ENCODE measurements around the gene SMARCAL1. TPM values are rescaled to one million over a fixed set of nuclear protein-coding genes. Genes with fewer than 3 reads are reported as not detected.

Gene SMARCAL1
- total RNA-seq, 1 donor from 2014 or later: 23.6 TPM

- H3K36me3 Mint-ChIP-seq (ENCODE audit: unreplicated experiment): peaks cover 77% of the 10 kb centered on the region
- no peaks in the 10 kb centered on the region for H3K27me3 Mint-ChIP-seq (ENCODE audit: unreplicated experiment)
- TF ChIP-seq CTCF (IDR thresholded peaks at IDR 0.05): no peak
- H3K27ac Mint-ChIP-seq (ENCODE audit: unreplicated experiment): no peak overlapping the region
- no peak overlapping the region for H3K4me3 Mint-ChIP-seq (ENCODE audit: unreplicated experiment)
- DNase-seq (ENCODE audit: extremely low spot score, unreplicated experiment): no peak
- peaks cover 5% of the 10 kb centered on the region for H3K9me3 Mint-ChIP-seq (ENCODE audit: unreplicated experiment)
- peaks cover 1% of the 10 kb centered on the region for H3K4me1 Mint-ChIP-seq (ENCODE audit: unreplicated experiment)
These were observed 36.5 kb downstream of the SMARCAL1 start for GRCh38 chr2:216448829-216449228.

GRCh38 chr2:216450346-216450745 lies 38.1 kb downstream of the SMARCAL1 start:
- TF ChIP-seq CTCF (IDR thresholded peaks at IDR 0.05): no peak
- Mint-ChIP-seq H3K9me3 (ENCODE audit: unreplicated experiment) (peaks cover 5% of the 10 kb centered on the region), H3K4me1 (ENCODE audit: unreplicated experiment) (no peaks in the 10 kb centered on the region), H3K27ac (ENCODE audit: unreplicated experiment) (no peak overlapping the region), H3K36me3 (ENCODE audit: unreplicated experiment) (peaks cover 84% of the 10 kb centered on the region), H3K27me3 (ENCODE audit: unreplicated experiment) (no peaks in the 10 kb centered on the region), H3K4me3 (ENCODE audit: unreplicated experiment) (no peak overlapping the region)
- DNase-seq (ENCODE audit: extremely low spot score, unreplicated experiment): no peak

GRCh38 chr2:216450784-216451183 lies 38.5 kb downstream of the SMARCAL1 start:
- Mint-ChIP-seq H3K27me3 (ENCODE audit: unreplicated experiment) (no peaks in the 10 kb centered on the region), H3K27ac (ENCODE audit: unreplicated experiment) (no peak overlapping the region), H3K36me3 (ENCODE audit: unreplicated experiment) (peaks cover 86% of the 10 kb centered on the region), H3K4me3 (ENCODE audit: unreplicated experiment) (no peak overlapping the region), H3K4me1 (ENCODE audit: unreplicated experiment) (no peaks in the 10 kb centered on the region), H3K9me3 (ENCODE audit: unreplicated experiment) (peaks cover 5% of the 10 kb centered on the region)
- DNase-seq (ENCODE audit: extremely low spot score, unreplicated experiment): no peak
- TF ChIP-seq CTCF (IDR thresholded peaks at IDR 0.05): no peak

GRCh38 chr2:216453955-216454614 lies 41.8 kb downstream of the SMARCAL1 start:
- Mint-ChIP-seq H3K4me1 (ENCODE audit: unreplicated experiment) (no peaks in the 10 kb centered on the region), H3K27ac (ENCODE audit: unreplicated experiment) (no peak overlapping the region)

GRCh38 chr2:216463148-216463547 lies 50.9 kb downstream of the SMARCAL1 start:
- Mint-ChIP-seq H3K36me3 (ENCODE audit: unreplicated experiment) (peaks cover 31% of the 10 kb centered on the region), H3K4me3 (ENCODE audit: unreplicated experiment) (no peak overlapping the region), H3K4me1 (ENCODE audit: unreplicated experiment) (no peaks in the 10 kb centered on the region)

More at GRCh38 chr2:216453955-216454614, 41.8 kb downstream of the SMARCAL1 start:
- no peak for DNase-seq (ENCODE audit: extremely low spot score, unreplicated experiment)
- no peaks in the 10 kb centered on the region for H3K27me3 Mint-ChIP-seq (ENCODE audit: unreplicated experiment)
- H3K9me3 Mint-ChIP-seq (ENCODE audit: unreplicated experiment): peaks cover 6% of the 10 kb centered on the region
- TF ChIP-seq CTCF (IDR thresholded peaks at IDR 0.05): no peak
- H3K4me3 Mint-ChIP-seq (ENCODE audit: unreplicated experiment): no peak overlapping the region
- peaks cover 72% of the 10 kb centered on the region for H3K36me3 Mint-ChIP-seq (ENCODE audit: unreplicated experiment)

More at GRCh38 chr2:216463148-216463547, 50.9 kb downstream of the SMARCAL1 start:
- no peaks in the 10 kb centered on the region for H3K9me3 Mint-ChIP-seq (ENCODE audit: unreplicated experiment)
- no peak overlapping the region for H3K27ac Mint-ChIP-seq (ENCODE audit: unreplicated experiment)
- TF ChIP-seq CTCF (IDR thresholded peaks at IDR 0.05): no peak
- H3K27me3 Mint-ChIP-seq (ENCODE audit: unreplicated experiment): no peaks in the 10 kb centered on the region
- DNase-seq (ENCODE audit: extremely low spot score, unreplicated experiment): no peak

Data from osteocyte (in vitro differentiated cells).